HEK293T (cell line): ENCODE measurements around the gene LRRC8B.

Source experiments
- ARNT ChIP-seq: fragments of 450-650 bp; IDR thresholded peaks from 2 replicates; pipeline ENCODE4 v1.6.1; 2017; ENCODE audit warnings: mild to moderate bottlenecking
- BHLHE40 ChIP-seq: fragments of 450-650 bp; IDR thresholded peaks from 2 replicates; pipeline ENCODE4 v1.6.1; 2016; ENCODE audit warnings: mild to moderate bottlenecking, moderate library complexity, borderline replicate concordance
- CTBP1 ChIP-seq: fragments of 450-650 bp; IDR thresholded peaks from 2 replicates; pipeline ENCODE4 v1.6.1; 2016; ENCODE audit warnings: borderline replicate concordance
- FOXA1 ChIP-seq: fragments of 450-650 bp; IDR thresholded peaks from 2 replicates; pipeline ENCODE4 v1.6.1; 2016; ENCODE audit warnings: mild to moderate bottlenecking
- FOXK2 ChIP-seq: fragments of 450-650 bp; IDR thresholded peaks from 2 replicates; pipeline ENCODE4 v1.6.1; 2016; ENCODE audit warnings: mild to moderate bottlenecking
- FOXM1 ChIP-seq: fragments of 450-650 bp; IDR thresholded peaks from 2 replicates; pipeline ENCODE4 v1.6.1; 2017; ENCODE audit warnings: mild to moderate bottlenecking, borderline replicate concordance
- L3MBTL2 ChIP-seq: fragments of 450-650 bp; conservative IDR thresholded peaks from 2 replicates; pipeline ENCODE4 v1.6.1; 2016; ENCODE audit warnings: mild to moderate bottlenecking
- LEF1 ChIP-seq: fragments of 450-650 bp; IDR thresholded peaks from 2 replicates; pipeline ENCODE4 v1.6.1; 2017; ENCODE audit warnings: mild to moderate bottlenecking, borderline replicate concordance
- NFRKB ChIP-seq: fragments of 450-650 bp; IDR thresholded peaks from 2 replicates; pipeline ENCODE4 v1.6.1; 2016; ENCODE audit warnings: mild to moderate bottlenecking, moderate library complexity
- PKNOX1 ChIP-seq: fragments of 450-650 bp; IDR thresholded peaks from 2 replicates; pipeline ENCODE4 v1.6.1; 2016
- SP1 ChIP-seq: fragments of 450-650 bp; IDR thresholded peaks from 2 replicates; pipeline ENCODE4 v1.6.1; 2017

GRCh38 chr1:89598450-89599331, 74.1 kb downstream of the LRRC8B start:
- TF ChIP-seq ARNT (no peak), SP1 (no peak), L3MBTL2 (no peak), PKNOX1 (no peak), FOXM1 (no peak), NFRKB (no peak), FOXA1 (no peak), FOXK2 (no peak), BHLHE40 (no peak), LEF1 (no peak), CTBP1 (no peak)
